Body of pancreas (tissue), 4 donors: Measurements from ENCODE around the gene TBC1D14. TPM values are rescaled to one million over a fixed set of nuclear protein-coding genes. Genes with fewer than 3 reads are reported as not detected.

Experiments used
- ATAC-seq: fragments of 150-250 bp; one replicate; pipeline ENCODE4 v1.9.1; 2016
- DNase-seq, 4 donors: peaks; one replicate each; pipeline ENCODE4 v3.0.0-alpha.2; 2019
- H3K27ac ChIP-seq, 4 donors: fragments of 200-600 bp; sonication (generic); 1 replicate in 3 of 4; 2 replicates in 1 of 4; pipeline versions ENCODE4 v1.5.1 to v1.6.1; 2016 to 2019; ENCODE audit warnings: mild to moderate bottlenecking in 1 of 4, mixed read lengths in 1 of 4, moderate library complexity in 1 of 4
- H3K27me3 ChIP-seq, 2 donors: fragments of 200-600 bp; sonication (generic); one replicate each; pipeline ENCODE4 v1.6.0; 2016; ENCODE audit warnings: mild to moderate bottlenecking in 1 of 2
- H3K36me3 ChIP-seq, 2 donors: fragments of 200-600 bp; sonication (generic); replicated peaks in 1 of 2; 2 replicates each; pipeline ENCODE4 v1.5.1; 2016; ENCODE audit warnings: low read depth in 2 of 2; ENCODE audit not compliant: insufficient read depth in 1 of 2
- H3K4me1 ChIP-seq: fragments of 200-600 bp; sonication (generic); one replicate; pipeline ENCODE4 v1.6.0; 2016
- H3K4me3 ChIP-seq, 2 donors: fragments of 200-600 bp; sonication (generic); 1 replicate in 1 of 2; 2 replicates in 1 of 2; pipeline ENCODE4 v1.5.1; 2016 to 2019
- H3K9me3 ChIP-seq, 3 donors: fragments of 200-600 bp; sonication (generic); 1 replicate in 2 of 3; 2 replicates in 1 of 3; pipeline ENCODE4 v1.5.1; 2016
- CTCF ChIP-seq, 7 experiments: fragments of 450-650 bp in 4 of 7; fragments of 200-600 bp in 3 of 7; sonication (generic) in 3 of 7; IDR thresholded peaks; one replicate each; pipeline ENCODE4 v1.5.1; 2016 to 2019; ENCODE audit warnings: antibody characterized with exemption in 7 of 7
- POLR2A ChIP-seq, 3 donors: fragments of 450-650 bp; IDR thresholded peaks; one replicate each; pipeline ENCODE4 v1.6.1; 2016; ENCODE audit warnings: antibody characterized with exemption in 3 of 3, mild to moderate bottlenecking in 2 of 3
- WGBS, 2 donors: methylation state at CpG; one replicate each; pipeline ENCODE4 v1.1.5; 2017; 5-methylcytosine and 5-hydroxymethylcytosine counted together
- intact Hi-C: fragments of 100-400 bp; cut with DNase I; formaldehyde crosslinking; loops from one replicate; pipeline ENCODE4 v1.15.1; 2023
- total RNA-seq, 2 donors: library from RNA; depleted of rRNA; stranded (reverse); fragments of >200 nt; gene quantifications; one replicate each; pipeline ENCODE4 v1.1.0, GENCODE V29; 2016

TBC1D14 gene
- total RNA-seq, 2 donors from 2014 or later = 10.5 to 20.0 TPM

GRCh38 chr4:6925357-6925836, 15.8 kb downstream of the TBC1D14 start:
- no peak overlapping the region for H3K4me3 ChIP-seq
- DNase-seq (peak in 1 of 4 donors; percentile 76), ATAC-seq (no peak)
- 80 to 94% methylated on average over 13 to 14 of the region's 14 CpGs for WGBS, 2 donors
- TF ChIP-seq CTCF (IDR thresholded peaks at IDR 0.05) (no peak), POLR2A (IDR thresholded peaks at IDR 0.05) (peak in 1 of 3 donors; percentile 22)
- H3K27me3 ChIP-seq = no peaks in the 10 kb centered on the region
- peaks cover 0 to 2% of the 10 kb centered on the region in 2 donors for H3K36me3 ChIP-seq
- H3K4me1 ChIP-seq = peaks cover 9% of the 10 kb centered on the region
- H3K27ac ChIP-seq = peak overlapping the region in 1 of 4 donors; percentile 67
- intact Hi-C loops = no loop called here
- H3K9me3 ChIP-seq = no peaks in the 10 kb centered on the region

DNA sequence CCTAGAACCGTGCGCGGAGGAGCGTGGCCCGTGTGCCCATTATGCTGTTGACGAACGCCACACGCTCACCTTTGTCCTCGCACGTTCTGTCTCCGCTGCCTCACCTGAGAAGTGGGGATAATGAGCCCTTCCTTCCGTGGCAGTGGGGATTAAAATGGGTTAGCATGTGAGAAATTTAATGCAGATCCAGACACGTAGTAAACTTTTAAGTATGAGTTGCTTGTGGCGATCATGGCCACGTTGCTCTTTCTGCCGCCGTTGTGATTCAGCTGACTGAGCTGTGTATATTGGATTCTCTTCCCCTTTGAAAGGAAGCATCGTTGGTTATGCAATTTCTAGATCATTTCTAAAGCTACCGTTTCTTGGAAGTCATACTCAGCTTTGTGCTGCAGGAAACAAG, 16.5 kb downstream of the TBC1D14 start:
- TF ChIP-seq POLR2A (IDR thresholded peaks at IDR 0.05) = no peak
- no peak for TF ChIP-seq CTCF (IDR thresholded peaks at IDR 0.05)
- intact Hi-C loops = no loop called here
- peaks cover 13% of the 10 kb centered on the region for H3K4me1 ChIP-seq
- 88 to 91% methylated on average over 19 of the region's 19 CpGs for WGBS, 2 donors
- no peak for ATAC-seq
- no peaks in the 10 kb centered on the region for H3K9me3 ChIP-seq
- peak in 1 of 4 donors; percentile 49 for DNase-seq
- peaks cover 0 to 2% of the 10 kb centered on the region in 2 donors for H3K36me3 ChIP-seq
- peak overlapping the region in 1 of 4 donors; percentile 67 for H3K27ac ChIP-seq
- no peaks in the 10 kb centered on the region for H3K27me3 ChIP-seq
- H3K4me3 ChIP-seq = no peak overlapping the region

DNA sequence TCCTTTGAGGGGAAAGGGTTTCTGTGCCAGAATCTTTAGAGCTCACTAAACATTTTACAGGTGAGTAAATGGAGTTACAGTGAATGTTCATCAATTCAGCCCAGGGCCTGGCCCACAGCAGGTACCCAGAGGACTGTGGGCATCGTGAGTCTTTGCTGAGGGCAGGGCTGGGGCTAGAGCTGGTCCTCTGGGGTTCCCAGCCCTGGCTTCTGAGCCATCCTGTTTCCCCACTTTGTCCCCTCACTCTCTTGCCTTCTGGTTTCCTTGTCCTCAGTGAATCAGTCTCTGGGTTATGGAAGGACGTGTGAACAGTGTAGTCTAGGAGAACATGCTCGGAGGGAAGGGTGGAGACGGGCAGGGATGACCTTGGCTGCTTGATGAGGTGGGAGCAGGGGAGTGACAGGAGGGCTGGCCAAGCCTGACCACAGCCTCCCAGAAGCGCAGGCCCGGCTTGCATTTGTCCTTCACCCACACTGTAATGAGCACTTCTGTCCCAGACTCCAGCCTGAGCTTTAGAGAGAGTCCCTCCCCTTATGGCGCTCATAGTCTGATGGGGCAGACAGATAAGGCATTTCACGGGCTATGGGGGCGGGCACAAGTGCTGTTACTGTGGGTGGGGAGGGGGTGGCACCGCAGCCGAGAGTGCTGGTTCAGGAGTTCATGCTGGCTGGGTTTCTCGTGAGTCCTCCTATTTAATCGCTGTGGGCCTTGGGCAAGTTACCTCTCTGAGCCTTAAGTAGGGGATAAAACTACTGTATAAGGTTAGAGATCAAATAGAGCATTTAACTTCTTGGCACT, 17.3 kb downstream of the TBC1D14 start:
- H3K4me3 ChIP-seq = no peak overlapping the region
- DNase-seq (peak in 1 of 4 donors; percentile 65), ATAC-seq (peak; percentile 38)
- 49 to 54% methylated on average over 12 of the region's 13 CpGs for WGBS, 2 donors
- peak overlapping the region in 1 of 4 donors; percentile 67 for H3K27ac ChIP-seq
- H3K27me3 ChIP-seq = no peaks in the 10 kb centered on the region
- peaks cover 0 to 2% of the 10 kb centered on the region in 2 donors for H3K36me3 ChIP-seq
- H3K4me1 ChIP-seq = peaks cover 15% of the 10 kb centered on the region
- no peaks in the 10 kb centered on the region for H3K9me3 ChIP-seq
- TF ChIP-seq CTCF (IDR thresholded peaks at IDR 0.05) = no peak
- peak in 1 of 3 donors; percentile 47 for TF ChIP-seq POLR2A (IDR thresholded peaks at IDR 0.05)
- intact Hi-C loops = no loop called here

DNA sequence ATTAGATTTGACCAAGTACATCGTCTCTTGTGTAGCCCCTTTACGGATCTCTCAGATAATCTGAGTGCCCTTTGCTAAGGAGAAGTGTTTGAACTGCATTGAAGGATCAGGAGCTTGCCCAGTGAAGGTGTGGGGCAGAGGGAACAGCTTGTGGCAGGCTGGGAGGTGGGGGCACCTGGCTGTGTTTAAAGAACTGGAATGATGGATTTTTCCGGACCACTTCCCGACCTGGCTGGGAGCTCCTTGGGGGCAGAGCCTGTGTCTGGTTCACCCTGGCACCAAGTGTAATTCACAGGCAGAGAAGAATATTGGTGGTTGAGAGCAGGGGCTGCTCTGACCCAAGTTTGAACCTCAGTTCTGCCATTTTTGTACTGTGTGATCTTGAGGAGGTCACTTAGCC, 18.5 kb downstream of the TBC1D14 start:
- Histone ChIP-seq H3K4me3 (no peak overlapping the region), H3K9me3 (no peaks in the 10 kb centered on the region), H3K27me3 (no peaks in the 10 kb centered on the region), H3K36me3 (peaks cover 0 to 2% of the 10 kb centered on the region in 2 donors), H3K27ac (no peak overlapping the region), H3K4me1 (peaks cover 15% of the 10 kb centered on the region)
- intact Hi-C loops = no loop called here
- DNase-seq = no peak
- no peak for ATAC-seq
- 85 to 92% methylated on average over 2 to 4 of the region's 4 CpGs for WGBS, 2 donors
- TF ChIP-seq POLR2A (IDR thresholded peaks at IDR 0.05) = no peak
- no peak for TF ChIP-seq CTCF (IDR thresholded peaks at IDR 0.05)
